ENCODE data around the gene DIP2B.

DIP2B gene

GRCh38 chr12:50606675-50607375 lies 102.0 kb downstream of the DIP2B start:
- TF ChIP-seq CTCF (IDR thresholded peaks at IDR 0.05) = no peak

- no peak for TF ChIP-seq CTCF (IDR thresholded peaks at IDR 0.05)
Measured at GRCh38 chr12:50609292-50609874, 104.6 kb downstream of the DIP2B start.

GRCh38 chr12:50610171-50610570 lies 105.4 kb downstream of the DIP2B start:
- no peak for TF ChIP-seq CTCF (IDR thresholded peaks at IDR 0.05)

- TF ChIP-seq CTCF (IDR thresholded peaks at IDR 0.05) = no peak
Measured at GRCh38 chr12:50611021-50611744, 106.4 kb downstream of the DIP2B start.

- no peak for TF ChIP-seq CTCF (IDR thresholded peaks at IDR 0.05)
Measured at GRCh38 chr12:50612882-50613281, 108.1 kb downstream of the DIP2B start.

GRCh38 chr12:50613463-50613862 lies 108.7 kb downstream of the DIP2B start:
- TF ChIP-seq CTCF (IDR thresholded peaks at IDR 0.05) = no peak

GRCh38 chr12:50614167-50614759 lies 109.5 kb downstream of the DIP2B start:
- TF ChIP-seq CTCF (IDR thresholded peaks at IDR 0.05) = no peak

All from LNCAP (cell line).